ENCODE data around the gene SLC7A10.

- TF ChIP-seq, protein P1, sequence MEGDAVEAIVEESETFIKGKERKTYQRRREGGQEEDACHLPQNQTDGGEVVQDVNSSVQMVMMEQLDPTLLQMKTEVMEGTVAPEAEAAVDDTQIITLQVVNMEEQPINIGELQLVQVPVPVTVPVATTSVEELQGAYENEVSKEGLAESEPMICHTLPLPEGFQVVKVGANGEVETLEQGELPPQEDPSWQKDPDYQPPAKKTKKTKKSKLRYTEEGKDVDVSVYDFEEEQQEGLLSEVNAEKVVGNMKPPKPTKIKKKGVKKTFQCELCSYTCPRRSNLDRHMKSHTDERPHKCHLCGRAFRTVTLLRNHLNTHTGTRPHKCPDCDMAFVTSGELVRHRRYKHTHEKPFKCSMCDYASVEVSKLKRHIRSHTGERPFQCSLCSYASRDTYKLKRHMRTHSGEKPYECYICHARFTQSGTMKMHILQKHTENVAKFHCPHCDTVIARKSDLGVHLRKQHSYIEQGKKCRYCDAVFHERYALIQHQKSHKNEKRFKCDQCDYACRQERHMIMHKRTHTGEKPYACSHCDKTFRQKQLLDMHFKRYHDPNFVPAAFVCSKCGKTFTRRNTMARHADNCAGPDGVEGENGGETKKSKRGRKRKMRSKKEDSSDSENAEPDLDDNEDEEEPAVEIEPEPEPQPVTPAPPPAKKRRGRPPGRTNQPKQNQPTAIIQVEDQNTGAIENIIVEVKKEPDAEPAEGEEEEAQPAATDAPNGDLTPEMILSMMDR (IDR thresholded peaks at IDR 0.05): no peak
- TF ChIP-seq ZFX (IDR thresholded peaks at IDR 0.05; ENCODE audit: borderline replicate concordance): no peak
These were observed 774 bp downstream of the SLC7A10 start for GRCh38 chr19:33224694-33225457.
